Fibroblast of lung (primary cell): ENCODE measurements around the gene SIVA1. TPM values are rescaled to one million over a fixed set of nuclear protein-coding genes. Genes with fewer than 3 reads are reported as not detected.

ENCODE experiments used
- DNase-seq, 2 donors: peaks; one replicate each; pipeline versions ENCODE4 v3.0.0 to v3.0.0-alpha.2; 2010; ENCODE audit warnings: low read depth in 2 of 2
- H2AFZ ChIP-seq: 2 replicates; pipeline ENCODE4 v1.5.1; 2012; ENCODE audit warnings: low read length, control low read depth, inconsistent platforms
- H3K27ac ChIP-seq: 2 replicates; pipeline ENCODE4 v1.5.1; 2011; ENCODE audit warnings: low read length, control low read depth; ENCODE audit not compliant: insufficient read depth
- H3K27me3 ChIP-seq: 2 replicates; pipeline ENCODE4 v1.5.1; 2011; ENCODE audit warnings: mild to moderate bottlenecking, low read length; ENCODE audit not compliant: control insufficient read depth, insufficient read depth
- H3K36me3 ChIP-seq: 2 replicates; pipeline ENCODE4 v1.5.1; 2011; ENCODE audit warnings: low read length; ENCODE audit not compliant: control insufficient read depth, insufficient read depth
- H3K4me1 ChIP-seq: 2 replicates; pipeline ENCODE4 v1.5.1; 2011; ENCODE audit warnings: low read length; ENCODE audit not compliant: control insufficient read depth, insufficient read depth; ENCODE audit errors: extremely low read depth
- H3K4me2 ChIP-seq: 2 replicates; pipeline ENCODE4 v1.5.1; 2011; ENCODE audit warnings: low read length, control low read depth; ENCODE audit not compliant: insufficient read depth; ENCODE audit errors: extremely low read depth
- H3K4me3 ChIP-seq, 4 experiments: fragments of 200-600 bp in 1 of 4; sonication (generic) in 1 of 4; replicated peaks in 1 of 4; 2 replicates each; pipeline ENCODE4 v1.5.1; 2011 to 2016; ENCODE audit warnings: low read length in 4 of 4, low read depth in 3 of 4, mild to moderate bottlenecking in 3 of 4, control low read depth in 2 of 4, inconsistent platforms in 1 of 4, mixed read lengths in 1 of 4; ENCODE audit not compliant: insufficient read depth in 1 of 4; ENCODE audit errors: control extremely low read depth in 1 of 4
- H3K79me2 ChIP-seq: 2 replicates; pipeline ENCODE4 v1.5.1; 2012; ENCODE audit warnings: mild to moderate bottlenecking, low read length, inconsistent platforms; ENCODE audit not compliant: control insufficient read depth, insufficient read depth
- H3K9ac ChIP-seq: 2 replicates; pipeline ENCODE4 v1.5.1; 2011; ENCODE audit warnings: mild to moderate bottlenecking, low read length, control low read depth; ENCODE audit not compliant: insufficient read depth
- H3K9me3 ChIP-seq: 2 replicates; pipeline ENCODE4 v1.5.1; 2012; ENCODE audit warnings: low read depth, low read length; ENCODE audit not compliant: control insufficient read depth, insufficient read depth
- H4K20me1 ChIP-seq: 2 replicates; pipeline ENCODE4 v1.5.1; 2011; ENCODE audit warnings: low read length; ENCODE audit not compliant: control insufficient read depth, insufficient read depth; ENCODE audit errors: extremely low read depth
- CTCF ChIP-seq, 2 donors: IDR thresholded peaks in 1 of 2; conservative IDR thresholded peaks in 1 of 2; 1 replicate in 1 of 2; 2 replicates in 1 of 2; pipeline ENCODE4 v1.5.1; 2011 to 2012; ENCODE audit warnings: low read length in 2 of 2, control low read depth in 1 of 2, inconsistent platforms in 1 of 2, low read depth in 1 of 2, mild to moderate bottlenecking in 1 of 2
- EZH2 ChIP-seq: IDR thresholded peaks from 2 replicates; pipeline ENCODE4 v1.5.1; 2012; ENCODE audit warnings: low read length, control low read depth, mild to moderate bottlenecking; ENCODE audit errors: missing control alignments
- polyA plus RNA-seq, 2 donors: library from polyadenylated mRNA; depleted of rRNA in 1 of 2; stranded (reverse) in 1 of 2; unstranded in 1 of 2; fragments of >200 nt; gene quantifications; 2 replicates each; pipeline ENCODE4 v1.2.1, GENCODE V29; 2011 to 2012; ENCODE audit warnings: missing spikeins in 1 of 2
- total RNA-seq: library from RNA; depleted of rRNA; stranded (reverse); fragments of >200 nt; gene quantifications from 2 replicates; pipeline ENCODE4 v1.2.1, GENCODE V29; 2014

The SIVA1 gene
- total and polyA plus RNA-seq, 2 donors (not counting 1 experiment from before 2014, with no cell fraction given) = 26.1 to 65.1 TPM

- peaks cover 43% of the 10 kb centered on the region for H3K36me3 ChIP-seq
- TF ChIP-seq CTCF (conservative IDR thresholded peaks at IDR 0.05 in 1 of 2, IDR thresholded peaks at IDR 0.05 in 1 of 2; ENCODE audit: low read depth in 1 of 2, low read length in 2 of 2) (no peak), EZH2 (no peak)
- peaks cover under 1% of the 10 kb centered on the region for H3K4me1 ChIP-seq
- no peak overlapping the region for H3K27ac ChIP-seq
- H2AFZ ChIP-seq = no peak overlapping the region
- H3K27me3 ChIP-seq = no peaks in the 10 kb centered on the region
- no peak overlapping the region for H3K4me2 ChIP-seq
- H3K4me3 ChIP-seq = no peak overlapping the region
- H4K20me1 ChIP-seq = no peaks in the 10 kb centered on the region
- H3K9ac ChIP-seq = no peak overlapping the region
- no peaks in the 10 kb centered on the region for H3K79me2 ChIP-seq
- no peaks in the 10 kb centered on the region for H3K9me3 ChIP-seq
- DNase-seq = no peak
Observed at GRCh38 chr14:104773505-104774452, 20.8 kb downstream of the SIVA1 start.

- TF ChIP-seq CTCF (conservative IDR thresholded peaks at IDR 0.05 in 1 of 2, IDR thresholded peaks at IDR 0.05 in 1 of 2; ENCODE audit: low read depth in 1 of 2, low read length in 2 of 2) (no peak), EZH2 (no peak)
- DNase-seq = no peak
- Histone ChIP-seq H3K27ac (no peak overlapping the region), H2AFZ (no peak overlapping the region), H4K20me1 (no peaks in the 10 kb centered on the region), H3K4me3 (no peak overlapping the region), H3K4me2 (no peak overlapping the region), H3K9ac (no peak overlapping the region), H3K36me3 (peaks cover 43% of the 10 kb centered on the region), H3K9me3 (no peaks in the 10 kb centered on the region), H3K27me3 (no peaks in the 10 kb centered on the region), H3K79me2 (no peaks in the 10 kb centered on the region), H3K4me1 (no peaks in the 10 kb centered on the region)
Observed at GRCh38 chr14:104774453-104775072, 21.6 kb downstream of the SIVA1 start.

- TF ChIP-seq CTCF (conservative IDR thresholded peaks at IDR 0.05 in 1 of 2, IDR thresholded peaks at IDR 0.05 in 1 of 2; ENCODE audit: low read depth in 1 of 2, low read length in 2 of 2) (no peak), EZH2 (no peak)
- H3K27ac ChIP-seq = no peak overlapping the region
- H3K4me1 ChIP-seq = no peaks in the 10 kb centered on the region
- no peak overlapping the region for H3K4me2 ChIP-seq
- H3K4me3 ChIP-seq = no peak overlapping the region
- H2AFZ ChIP-seq = no peak overlapping the region
- H4K20me1 ChIP-seq = no peaks in the 10 kb centered on the region
- H3K9ac ChIP-seq = no peak overlapping the region
- H3K36me3 ChIP-seq = peaks cover 40% of the 10 kb centered on the region
- no peaks in the 10 kb centered on the region for H3K79me2 ChIP-seq
- no peak for DNase-seq
- H3K27me3 ChIP-seq = no peaks in the 10 kb centered on the region
- H3K9me3 ChIP-seq = no peaks in the 10 kb centered on the region
Observed at GRCh38 chr14:104775073-104775489, 22.1 kb downstream of the SIVA1 start.
